HG03442 (cell line): ENCODE data around the gene PCGF3.
"Not testable (repeated sequence)": the region's sequence is repeated elsewhere in the genome, so short reads cannot be mapped to it uniquely, and the experiment has no call there.

ENCODE experiments used
- ATAC-seq: cut with Tn5 transposase; IDR thresholded peaks from one replicate; pipeline ENCODE4 v1.9.1; 2021; ENCODE audit warnings: mild to moderate bottlenecking, moderate library complexity; ENCODE audit not compliant: unreplicated experiment

The PCGF3 gene

DNA sequence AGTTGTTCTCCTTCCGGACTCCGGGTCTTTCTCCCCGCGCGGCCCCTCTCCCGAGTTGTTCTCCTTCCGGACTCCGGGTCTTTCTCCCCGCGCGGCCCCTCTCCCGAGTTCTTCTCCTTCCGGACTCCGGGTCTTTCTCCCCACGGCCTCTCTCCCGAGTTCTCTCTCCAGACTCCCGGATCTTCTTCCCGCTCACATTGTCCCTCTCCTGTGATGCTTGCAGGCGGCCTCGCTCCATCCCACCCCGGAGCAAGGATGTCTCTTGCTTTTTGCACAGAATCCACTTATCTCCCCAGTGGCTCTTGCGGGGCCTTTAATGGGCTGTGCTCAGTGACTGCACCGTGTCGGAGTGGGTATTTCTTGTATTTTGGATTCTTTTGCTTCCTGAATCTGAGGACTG, 54.2 kb downstream of the PCGF3 start:
- ATAC-seq = not testable (repeated sequence)

DNA sequence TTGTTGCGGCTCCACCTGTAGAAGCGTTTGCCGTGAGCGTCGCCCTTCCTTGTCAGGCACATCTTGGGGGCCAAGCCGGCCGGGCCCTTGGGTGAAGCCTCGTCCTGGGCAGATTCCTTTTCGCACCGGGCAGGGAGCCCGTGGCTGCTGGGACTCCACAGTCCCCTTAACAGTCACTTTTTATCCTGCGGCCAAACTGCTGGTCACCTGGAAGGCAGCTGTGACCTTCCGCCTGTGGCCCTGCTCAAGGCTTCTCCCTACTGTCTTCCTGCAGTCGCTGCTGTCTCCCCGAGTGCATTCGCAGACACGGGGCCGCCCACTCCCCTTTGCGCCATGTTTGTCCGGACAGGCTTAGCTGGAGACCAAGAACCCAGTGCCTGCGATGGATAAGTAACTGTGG, 55.0 kb downstream of the PCGF3 start:
- no peak for ATAC-seq

- no peak for ATAC-seq
Measured at GRCh38 chr4:761086-761485, 55.5 kb downstream of the PCGF3 start.

DNA sequence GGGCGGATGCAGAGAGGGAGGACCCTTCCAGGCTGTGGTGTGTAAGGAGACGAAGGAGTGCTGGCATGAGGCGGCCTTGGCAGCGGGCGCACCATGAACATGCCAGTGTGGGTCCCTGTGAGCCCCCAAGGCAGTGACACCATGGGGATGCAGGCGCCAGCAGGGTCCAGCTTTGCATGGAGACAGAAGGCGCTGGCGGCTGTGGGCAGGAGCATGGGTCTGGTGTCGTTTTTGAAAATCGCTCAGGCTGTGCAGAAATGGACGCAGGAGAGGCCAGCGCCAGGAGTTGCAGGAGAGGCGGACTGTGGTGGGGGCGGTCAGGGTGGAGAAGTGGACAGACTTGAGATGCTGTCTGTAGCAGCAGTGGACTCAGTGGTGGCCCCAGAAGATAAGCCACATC, 56.1 kb downstream of the PCGF3 start:
- ATAC-seq = no peak

GRCh38 chr4:762211-763190, 56.9 kb downstream of the PCGF3 start:
- ATAC-seq = no peak

DNA sequence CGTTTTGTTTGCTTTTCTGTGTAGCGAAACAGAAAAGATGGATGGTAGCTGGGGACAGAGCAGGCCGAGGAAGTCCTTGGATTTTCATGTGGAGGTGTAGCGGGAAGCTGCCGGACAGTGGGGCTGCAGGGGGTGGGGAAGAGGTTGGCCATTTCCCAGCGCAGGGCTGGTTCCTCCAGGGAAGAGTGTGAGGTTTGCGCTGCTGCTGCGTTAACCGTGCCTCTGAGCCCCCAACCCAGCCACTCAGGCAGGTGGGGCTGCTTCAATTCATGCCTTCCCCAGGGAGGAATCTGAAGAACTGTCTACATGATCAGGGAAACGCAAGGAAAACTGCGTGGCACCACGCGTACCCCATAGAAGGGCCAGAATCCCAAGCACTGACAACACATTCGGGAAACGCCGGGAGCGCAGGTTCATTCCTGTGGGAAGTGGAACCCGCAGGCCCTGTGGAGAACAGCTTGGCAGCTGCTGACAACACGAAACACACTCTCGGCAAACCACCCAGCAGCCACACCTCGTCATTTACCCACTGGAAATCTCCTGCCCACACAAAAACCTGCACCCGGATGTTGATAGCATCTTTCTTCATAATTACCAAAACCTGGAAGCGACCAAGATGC, 57.7 kb downstream of the PCGF3 start:
- ATAC-seq = no peak

GRCh38 chr4:763922-764321, 58.3 kb downstream of the PCGF3 start:
- no peak for ATAC-seq

- ATAC-seq = no peak
Measured at GRCh38 chr4:764405-765169, 59.0 kb downstream of the PCGF3 start.

GRCh38 chr4:766152-766515, 60.5 kb downstream of the PCGF3 start:
- no peak for ATAC-seq

DNA sequence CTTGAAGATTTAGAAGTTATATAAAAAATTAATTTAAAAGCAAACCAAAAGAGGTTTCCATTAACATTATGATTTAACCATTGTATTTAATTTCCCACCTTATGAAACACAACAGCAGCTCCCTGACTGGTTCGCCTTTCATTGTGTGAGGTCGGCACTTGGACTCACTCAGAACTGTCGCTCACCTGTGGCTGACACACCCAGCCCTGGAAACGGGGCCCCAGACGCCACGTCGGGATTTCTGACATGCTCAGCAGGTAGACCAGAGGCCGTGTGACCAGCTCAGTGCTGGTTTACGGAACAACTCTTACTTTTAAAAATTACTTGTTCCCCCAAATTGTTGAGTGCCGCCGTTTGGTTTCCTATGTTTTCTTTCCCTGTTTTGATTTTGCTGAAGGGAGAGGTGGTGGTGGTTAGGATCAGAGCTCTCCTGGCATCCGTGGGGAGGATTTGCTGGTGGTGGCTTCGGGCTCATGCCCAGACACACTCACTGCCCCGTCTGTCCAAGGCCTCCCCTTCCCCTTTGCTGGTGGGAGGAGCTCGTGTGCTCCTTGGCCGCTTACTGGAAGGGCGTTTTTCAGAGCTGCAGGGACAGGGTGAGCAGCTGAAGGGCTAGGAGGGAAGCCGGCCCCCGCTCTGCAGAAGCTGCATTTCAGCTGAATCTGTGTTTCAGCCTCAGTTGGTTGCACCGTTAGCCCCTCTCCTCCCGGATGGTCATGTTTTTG, 61.1 kb downstream of the PCGF3 start:
- ATAC-seq = no peak

DNA sequence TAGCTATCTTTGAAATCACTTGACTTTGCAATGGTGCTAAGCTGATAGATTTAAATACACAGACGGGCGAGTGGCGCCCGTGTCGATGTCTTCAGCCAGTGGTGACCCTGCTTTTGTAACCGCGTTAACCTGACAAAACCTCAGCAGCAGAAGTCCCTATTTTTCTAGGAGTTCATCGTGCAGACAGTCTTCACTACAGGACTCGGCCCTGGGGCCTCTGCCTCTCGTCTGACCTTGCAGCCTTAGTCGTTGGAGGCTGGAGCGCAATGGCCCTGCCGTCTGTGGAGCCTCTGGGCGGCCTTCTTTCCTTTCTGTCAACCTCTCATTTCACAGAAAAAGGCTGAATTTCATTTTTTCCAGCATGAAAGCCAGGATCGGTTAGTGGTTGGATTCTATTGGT, 62.4 kb downstream of the PCGF3 start:
- no peak for ATAC-seq

DNA sequence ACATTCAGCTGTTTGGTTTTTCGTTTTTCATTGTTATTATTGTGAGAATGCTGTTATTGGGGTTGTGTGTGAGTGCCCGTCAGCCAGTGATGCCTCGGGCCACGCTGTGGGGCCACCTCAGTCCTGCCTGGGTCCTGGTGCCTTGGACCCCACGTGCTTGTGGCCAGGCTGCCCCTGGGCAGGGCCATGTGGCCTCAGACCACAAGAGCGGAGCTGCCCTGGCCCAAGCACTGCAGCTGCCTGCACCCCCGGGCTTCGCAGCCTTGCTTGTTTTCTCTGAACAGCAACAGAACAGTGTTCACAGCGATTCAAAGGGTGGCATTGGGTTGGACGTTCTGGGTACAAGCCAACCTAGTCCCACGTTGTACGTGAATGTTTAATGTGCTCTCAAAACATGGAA, 63.4 kb downstream of the PCGF3 start:
- no peak for ATAC-seq

- ATAC-seq = no peak
Measured at GRCh38 chr4:769511-769910, 63.9 kb downstream of the PCGF3 start.

DNA sequence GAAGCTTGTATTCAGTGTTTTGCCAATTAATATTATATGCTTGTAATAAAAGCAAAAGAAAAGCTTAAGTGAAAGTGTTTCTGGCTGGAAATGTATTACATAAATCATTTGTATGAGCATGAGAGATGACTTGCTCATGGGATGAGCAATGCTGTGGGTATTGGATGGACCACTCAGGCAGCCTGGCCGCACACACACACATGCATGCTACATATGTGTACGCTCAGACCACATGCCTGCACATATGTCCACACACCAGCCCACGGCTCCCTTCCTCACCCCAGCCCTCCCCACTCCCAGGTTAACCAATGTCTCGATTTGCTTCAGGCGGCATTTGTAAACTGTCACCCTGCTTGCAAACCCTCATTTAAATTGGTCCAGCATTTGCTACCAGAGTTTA, 64.4 kb downstream of the PCGF3 start:
- no peak for ATAC-seq

DNA sequence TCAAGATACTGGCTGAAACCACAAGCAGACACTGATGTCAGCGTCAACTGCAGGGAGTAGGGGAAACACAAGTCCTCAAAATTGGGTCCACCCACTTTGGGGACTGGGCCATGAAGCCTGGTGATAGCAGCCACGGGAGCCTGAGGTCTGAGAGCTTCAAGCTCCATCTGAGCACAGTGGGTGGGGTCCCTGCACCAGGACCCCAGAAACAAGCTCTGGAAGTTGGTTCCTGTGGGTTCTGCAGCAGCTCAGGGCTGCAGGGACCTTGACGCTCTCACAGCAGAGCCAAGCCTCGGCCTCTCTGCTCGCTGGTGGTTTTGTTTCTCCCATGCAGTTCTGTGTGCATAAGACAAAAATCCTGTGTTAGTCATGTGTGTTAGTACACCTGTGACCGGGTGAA, 65.8 kb downstream of the PCGF3 start:
- ATAC-seq = no peak

DNA sequence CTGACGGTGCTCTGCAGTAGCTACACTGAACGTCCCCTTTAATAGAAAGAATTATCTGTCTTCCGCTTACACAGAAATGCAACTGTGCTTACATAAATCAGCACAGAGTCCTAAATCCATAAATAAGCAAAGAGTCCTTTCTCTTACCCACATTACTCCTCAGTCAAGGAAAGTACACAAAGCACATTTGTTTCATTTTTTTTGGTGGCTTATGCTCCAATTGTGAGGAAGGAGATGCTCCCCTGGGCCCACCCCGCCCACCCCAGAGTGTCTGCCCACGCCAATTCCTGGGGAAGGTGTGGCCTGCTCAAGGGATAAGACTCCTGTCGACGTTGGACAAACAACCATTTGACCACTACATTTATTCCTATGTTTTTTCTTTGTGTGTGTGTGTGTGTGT, 66.5 kb downstream of the PCGF3 start:
- no peak for ATAC-seq

DNA sequence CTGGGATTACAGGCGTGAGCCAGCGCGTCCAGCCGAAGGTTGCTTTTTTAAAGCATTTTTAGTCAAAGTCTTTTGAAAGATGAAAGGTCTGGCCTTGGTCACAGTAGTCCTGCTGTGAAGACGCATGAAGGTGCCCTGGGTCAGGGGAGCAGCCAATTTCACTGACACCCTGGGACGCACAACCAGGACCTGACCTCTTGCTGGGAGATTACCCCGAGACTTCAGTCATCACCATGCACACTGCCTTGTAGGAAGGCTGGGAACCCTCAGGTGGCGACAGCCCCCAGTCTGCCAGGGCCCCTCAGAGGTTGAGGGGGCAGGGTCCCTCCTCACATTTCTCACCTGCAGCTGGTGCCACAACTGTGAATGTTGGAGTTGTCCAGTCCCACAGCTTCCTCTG, 67.1 kb downstream of the PCGF3 start:
- no peak for ATAC-seq

GRCh38 chr4:773214-773613, 67.6 kb downstream of the PCGF3 start:
- ATAC-seq = no peak

GRCh38 chr4:774419-775092, 68.9 kb downstream of the PCGF3 start:
- ATAC-seq = not testable (repeated sequence)

GRCh38 chr4:775485-775884, 69.9 kb downstream of the PCGF3 start:
- ATAC-seq = not testable (repeated sequence)
